Measurements from ENCODE around the gene ABCA5.
"Not testable (repeated sequence)": the region's sequence is repeated elsewhere in the genome, so short reads cannot be mapped to it uniquely, and the experiment has no call there.

Gene ABCA5

GRCh38 chr17:69207151-69207550, 119.8 kb downstream of the ABCA5 start:
- DNase-seq = no peak

- no peak for DNase-seq
These were observed 128.7 kb downstream of the ABCA5 start for GRCh38 chr17:69198238-69198637.

GRCh38 chr17:69196105-69196653, 130.8 kb downstream of the ABCA5 start:
- DNase-seq = not testable (repeated sequence)
